Suppressor macrophage (primary cell): ENCODE measurements around the gene CXXC1.
"Not testable (repeated sequence)": the region's sequence is repeated elsewhere in the genome, so short reads cannot be mapped to it uniquely, and the experiment has no call there.

Experiments
- DNase-seq, 4 experiments: peaks; one replicate each; pipeline ENCODE4 v3.0.0-alpha.2; 2020 to 2022

The CXXC1 gene

DNA sequence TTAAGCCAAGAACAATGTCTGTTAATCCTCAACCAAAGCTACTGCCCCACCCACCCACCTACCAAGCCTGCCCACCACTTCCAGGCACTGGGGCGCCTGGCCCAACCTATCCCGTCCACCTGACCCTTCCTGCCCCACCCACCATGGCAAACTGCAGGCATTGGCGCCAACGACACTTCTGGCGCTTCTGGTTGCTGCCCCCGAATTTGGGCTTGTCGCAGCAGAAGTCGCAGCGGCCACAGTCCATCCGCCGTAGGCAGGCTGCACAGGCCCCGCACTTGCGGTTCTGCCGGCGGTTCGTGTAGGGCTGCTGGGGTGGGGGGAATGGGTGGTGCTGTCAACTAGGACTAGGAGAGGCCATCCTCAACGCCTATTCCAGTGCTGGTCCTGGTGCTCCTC is 13.4 kb downstream of the CXXC1 start:
- no peak for DNase-seq

DNA sequence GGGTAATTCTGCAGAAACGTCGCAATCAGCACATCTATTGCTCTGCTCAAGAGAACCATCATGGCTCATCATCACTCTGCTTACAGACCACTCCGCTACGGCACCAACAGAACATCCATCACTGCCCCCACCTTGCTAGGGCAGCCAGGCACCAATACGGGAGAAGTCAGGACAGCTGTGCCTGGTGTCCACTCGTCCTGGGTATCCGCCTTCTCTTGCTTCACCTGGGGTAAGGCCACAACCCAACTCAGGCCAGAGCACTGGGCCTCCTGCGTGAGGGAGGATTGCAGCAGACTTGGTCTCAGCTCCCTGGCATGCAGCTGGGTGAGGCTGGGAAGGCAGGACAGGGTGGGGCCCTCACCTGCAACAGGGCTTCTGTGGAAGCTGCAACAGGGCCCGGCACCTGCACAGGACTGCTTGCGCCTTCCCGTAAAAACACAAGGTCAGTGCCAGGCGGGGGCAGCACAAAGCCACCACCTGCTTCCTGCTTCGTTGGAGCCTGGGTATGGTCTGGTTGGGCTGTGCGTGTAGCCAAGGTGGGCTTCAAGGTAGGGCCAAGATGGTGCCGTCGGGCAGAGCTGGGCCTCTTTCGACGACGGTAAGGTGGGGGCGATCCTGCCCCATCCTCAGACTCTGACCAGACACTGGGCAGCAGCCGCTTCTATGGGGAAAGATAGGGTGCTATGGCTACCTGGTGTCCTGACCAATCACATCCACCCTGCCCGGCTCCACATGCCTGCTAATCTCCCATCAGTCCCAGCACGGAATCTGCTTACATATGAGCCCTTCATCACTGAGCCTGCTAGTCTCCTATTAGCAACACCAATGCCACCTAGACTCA is 14.1 kb downstream of the CXXC1 start:
- DNase-seq: no peak

DNA sequence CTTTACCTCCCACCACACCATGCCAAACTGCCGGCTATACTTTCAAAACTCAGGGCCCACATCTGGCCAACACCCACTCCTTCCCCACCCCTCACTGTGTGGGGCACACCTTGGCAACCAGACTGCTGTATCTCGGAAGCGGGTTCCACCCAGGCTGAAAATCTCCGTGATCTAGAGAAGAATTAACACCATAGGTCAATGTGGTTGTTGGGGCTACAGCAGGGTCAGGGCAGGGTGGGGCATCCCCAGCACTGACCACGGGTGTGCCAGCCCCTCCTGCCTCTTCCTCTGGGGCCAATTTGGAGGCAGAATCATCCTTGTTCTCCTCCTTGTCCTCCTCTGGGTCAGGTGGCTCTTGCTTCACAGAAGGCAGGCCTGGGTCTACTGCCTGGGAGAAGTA is 14.9 kb downstream of the CXXC1 start:
- no peak for DNase-seq

DNA sequence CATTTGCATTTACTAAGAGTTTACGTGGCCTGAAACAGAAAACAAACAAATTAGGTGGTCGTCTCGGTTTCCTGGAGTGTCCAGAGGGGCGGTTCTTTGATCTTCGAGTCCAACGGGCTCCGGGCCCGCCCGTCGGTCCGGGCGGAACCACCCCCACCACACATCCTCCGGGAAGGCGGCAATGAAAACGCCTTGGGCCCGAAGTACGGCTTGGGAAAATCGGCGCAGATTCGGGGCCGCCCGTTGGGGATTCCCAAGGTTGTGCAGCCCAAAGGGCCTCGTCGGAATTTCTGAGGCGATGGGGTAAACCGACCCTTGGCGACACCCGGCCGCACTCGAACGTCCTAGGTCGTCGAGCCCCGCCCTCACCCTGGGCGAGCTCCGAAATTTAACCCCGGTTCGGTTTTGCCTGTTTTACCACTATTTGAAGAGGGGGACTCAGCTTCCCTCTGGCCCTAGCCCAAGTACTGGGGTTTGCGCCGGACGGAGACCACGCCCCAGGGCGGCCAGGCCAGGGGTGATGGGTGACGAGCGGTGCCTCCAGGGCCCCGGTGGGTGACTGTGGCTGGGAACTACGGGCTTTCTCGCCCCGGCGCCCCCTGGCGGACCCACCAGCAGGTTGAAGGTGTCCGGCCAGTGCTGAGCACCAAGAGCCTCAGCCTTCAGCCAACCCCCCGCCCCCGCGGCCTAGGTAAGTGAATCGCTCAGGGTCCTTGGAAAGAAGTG is 19.3 kb downstream of the CXXC1 start:
- DNase-seq: peak; percentile 79 to 93 (median 84)

DNA sequence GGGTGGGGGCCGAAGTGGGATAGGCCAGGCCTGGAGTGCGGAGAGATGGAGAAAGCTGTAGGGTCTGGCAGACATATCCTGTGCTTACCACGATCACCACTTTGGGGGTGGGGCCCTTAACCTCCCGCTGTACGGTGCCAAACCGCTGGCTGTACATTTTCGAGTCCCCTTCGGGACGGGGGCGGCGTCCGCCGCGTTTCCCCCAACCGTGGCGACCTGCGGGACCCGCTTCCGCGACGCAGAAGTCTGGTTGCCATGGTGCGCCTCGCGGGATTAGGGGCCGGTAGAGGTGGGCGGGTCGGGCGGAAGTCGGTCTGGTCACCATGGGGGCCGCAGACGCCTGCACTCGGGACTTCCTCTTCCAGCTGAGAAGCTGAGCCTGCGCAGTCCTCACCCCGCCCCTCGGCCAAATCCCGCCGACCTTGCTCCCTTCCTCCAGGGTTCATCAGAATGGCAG is 21.2 kb downstream of the CXXC1 start, which contains the start of gene CFAP53:
TSS of gene CFAP53 (minus strand) at position 248 of the 457 bp plus-strand sequence. CDS start at position 157, 91 bp downstream.
- peak; percentile 90 to 96 (median 96) for DNase-seq

DNA sequence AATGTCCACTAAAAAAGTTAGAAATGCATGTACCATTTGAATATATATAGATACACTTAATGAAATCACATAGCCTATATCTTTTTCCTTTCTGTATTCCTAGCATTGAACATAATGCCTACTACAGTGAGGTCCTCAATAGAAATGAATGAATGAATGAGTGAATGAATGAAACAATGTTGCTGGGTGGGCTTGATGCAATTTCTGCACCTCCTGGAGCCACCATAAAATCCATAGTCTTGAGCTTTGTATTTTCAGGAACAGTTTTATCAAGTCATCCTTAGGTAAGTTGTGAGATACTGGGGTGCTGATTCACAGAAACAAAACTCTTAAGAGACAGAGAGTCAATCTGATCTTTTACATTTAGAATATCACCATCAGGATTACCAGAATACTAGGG is 24.5 kb downstream of the CXXC1 start:
- DNase-seq: no peak

DNA sequence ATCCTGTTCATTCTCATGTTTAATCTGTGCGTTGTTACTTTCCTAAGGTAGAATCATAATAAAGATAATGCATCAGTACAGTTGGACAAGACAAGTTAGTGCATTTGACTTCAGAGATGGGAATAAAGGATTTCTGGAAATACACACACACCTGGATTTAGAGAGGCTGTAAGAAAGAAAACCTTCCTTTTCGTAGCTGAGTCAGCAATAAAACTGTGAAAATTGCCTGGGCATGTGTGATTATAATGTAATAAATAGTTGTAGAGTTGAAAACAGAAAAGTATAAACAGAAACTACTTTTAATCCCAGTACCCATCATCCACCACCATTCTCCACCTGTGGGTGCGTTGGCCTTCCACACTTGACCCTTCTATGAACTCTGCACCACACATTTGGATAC is 36.6 kb downstream of the CXXC1 start:
- DNase-seq: no peak

DNA sequence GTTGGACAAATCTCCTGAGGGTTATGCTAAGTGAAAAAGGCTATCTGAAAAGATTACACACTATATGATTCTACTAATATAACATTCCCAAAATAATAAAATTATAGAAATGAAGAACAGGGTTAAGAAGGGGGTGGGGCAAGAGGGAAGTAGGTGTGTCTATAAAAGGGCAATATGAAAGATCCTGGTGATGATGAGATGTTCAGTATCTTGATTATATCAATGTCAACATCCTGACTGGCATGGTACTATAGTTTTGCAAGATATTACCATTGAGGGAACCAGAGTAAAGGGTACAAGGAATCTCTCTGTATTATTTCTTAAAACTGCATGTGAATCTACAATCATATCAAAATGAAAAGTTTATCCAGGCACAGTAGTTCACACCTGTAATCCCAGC is 37.9 kb downstream of the CXXC1 start:
- no peak for DNase-seq

DNA sequence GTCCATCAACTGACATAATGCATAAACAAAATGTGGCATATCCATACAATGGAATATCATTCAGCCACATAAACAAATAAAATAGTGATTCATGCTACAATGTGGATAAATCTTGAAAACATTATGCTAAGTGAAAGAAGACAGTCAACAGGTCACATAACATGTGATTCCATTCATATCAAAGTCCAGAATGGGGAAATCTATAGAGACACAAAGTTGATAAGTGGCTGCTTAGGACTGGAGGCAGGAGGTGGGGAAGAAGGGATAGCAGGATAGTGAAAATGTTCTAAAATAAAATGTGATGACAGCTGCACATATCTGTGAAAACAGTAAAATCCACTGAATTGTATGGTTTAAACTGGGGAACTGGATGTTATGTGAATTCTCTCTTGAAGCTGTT is 39.9 kb downstream of the CXXC1 start:
- DNase-seq: no peak

DNA sequence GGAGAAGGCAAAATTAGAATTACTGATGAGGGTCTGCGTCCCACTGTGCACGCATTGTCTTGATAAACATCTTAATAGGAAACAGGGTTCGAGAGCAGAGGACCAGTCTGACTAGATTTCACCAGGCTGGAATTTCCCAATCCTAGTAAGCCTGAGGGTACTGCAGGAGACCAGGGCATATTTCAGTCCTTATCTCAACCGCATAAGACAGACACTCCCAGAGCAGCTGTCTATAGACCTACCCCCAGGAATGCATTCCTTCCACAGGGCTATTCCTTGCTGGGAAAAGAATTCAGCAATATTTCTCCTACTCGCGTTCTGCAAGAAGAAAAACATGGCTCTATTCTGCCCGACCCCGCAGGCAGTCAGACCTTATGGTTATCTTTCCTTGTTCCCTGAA is 45.7 kb downstream of the CXXC1 start:
- not testable (repeated sequence) for DNase-seq

DNA sequence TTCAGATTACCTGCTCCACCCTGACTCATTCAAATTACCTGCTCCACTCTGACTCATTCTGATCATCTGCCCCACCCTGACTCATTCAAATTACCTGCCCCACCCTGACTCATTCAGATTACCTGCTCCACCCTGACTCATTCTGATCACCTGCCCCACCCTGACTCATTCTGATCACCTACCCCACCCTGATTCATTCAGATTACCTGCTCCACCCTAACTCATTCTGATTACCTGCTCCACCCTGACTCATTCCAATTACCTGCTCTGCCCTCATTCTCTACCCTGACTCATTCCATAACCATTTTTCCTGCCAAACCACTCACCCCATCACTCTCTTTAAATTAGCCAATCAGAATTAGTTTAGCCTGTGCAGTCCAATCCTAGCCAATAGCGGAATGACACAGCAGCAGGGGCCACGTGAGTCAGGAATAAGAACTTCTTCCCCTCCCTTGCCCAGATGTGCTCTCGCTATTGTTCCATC is 47.4 kb downstream of the CXXC1 start:
- no peak for DNase-seq

DNA sequence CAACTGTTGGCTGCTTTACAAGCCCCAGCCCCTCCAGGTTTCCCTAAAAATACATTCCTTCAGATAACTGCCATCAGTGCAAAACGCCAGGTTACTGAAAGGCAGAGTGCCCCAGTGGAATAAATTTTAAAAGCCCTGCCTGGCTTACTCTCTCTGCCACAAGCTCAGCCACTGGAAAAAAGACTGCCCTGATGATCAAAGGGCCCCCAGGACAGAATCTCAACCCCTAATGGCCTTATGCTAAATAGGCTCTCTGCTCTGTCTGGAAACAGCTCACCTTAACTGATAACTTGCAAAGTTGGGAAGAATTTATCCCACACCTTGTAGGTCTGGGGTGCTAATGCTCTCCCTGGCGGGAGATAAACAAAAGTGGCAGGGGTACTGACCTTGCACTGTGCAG is 55.1 kb downstream of the CXXC1 start:
- DNase-seq: no peak
